Effector memory CD4-positive, alpha-beta T cell (primary cell): ENCODE results near the gene ZNF678.
"Not testable (repeated sequence)": the region's sequence is repeated elsewhere in the genome, so short reads cannot be mapped to it uniquely, and the experiment has no call there.

Experiments used
- DNase-seq, 3 donors: peaks; one replicate each; pipeline ENCODE4 v3.0.0-alpha.2; 2020
- H3K27ac ChIP-seq: 2 replicates; pipeline ENCODE4 v1.7.0; 2013; ENCODE audit warnings: mild to moderate bottlenecking, low read length, moderate library complexity; ENCODE audit not compliant: insufficient read depth, poor library complexity, severe bottlenecking
- H3K27me3 ChIP-seq: replicated peaks from 2 replicates; pipeline ENCODE4 v1.7.0; 2013; ENCODE audit warnings: mild to moderate bottlenecking, low read length; ENCODE audit not compliant: insufficient read depth, control insufficient read depth, poor library complexity, severe bottlenecking
- H3K36me3 ChIP-seq: 2 replicates; pipeline ENCODE4 v1.7.0; 2013; ENCODE audit warnings: mild to moderate bottlenecking, low read length, moderate library complexity; ENCODE audit not compliant: control insufficient read depth, insufficient read depth
- H3K4me1 ChIP-seq: 2 replicates; pipeline ENCODE4 v1.7.0; 2013; ENCODE audit warnings: low read length, mild to moderate bottlenecking; ENCODE audit not compliant: control insufficient read depth, insufficient read depth, poor library complexity, severe bottlenecking
- H3K4me3 ChIP-seq: 2 replicates; pipeline ENCODE4 v1.7.0; 2013; ENCODE audit warnings: low read length, low read depth, mild to moderate bottlenecking; ENCODE audit not compliant: insufficient read depth, poor library complexity, severe bottlenecking
- H3K9me3 ChIP-seq: 2 replicates; pipeline ENCODE4 v1.7.0; 2013; ENCODE audit warnings: mild to moderate bottlenecking, low read length, moderate library complexity; ENCODE audit not compliant: control insufficient read depth

The ZNF678 gene

GRCh38 chr1:227635596-227635995 lies 72.2 kb downstream of the ZNF678 start:
- no peaks in the 10 kb centered on the region for H3K27me3 ChIP-seq
- no peak overlapping the region for H3K4me3 ChIP-seq
- H3K9me3 ChIP-seq, result peaks cover 26% of the 10 kb centered on the region
- DNase-seq, result no peak
- H3K36me3 ChIP-seq, result peaks cover 9% of the 10 kb centered on the region
- H3K27ac ChIP-seq, result no peak overlapping the region
- H3K4me1 ChIP-seq, result no peaks in the 10 kb centered on the region

GRCh38 chr1:227654431-227654830 lies 91.1 kb downstream of the ZNF678 start:
- Histone ChIP-seq H3K27ac (no peak overlapping the region), H3K9me3 (peaks cover 72% of the 10 kb centered on the region), H3K4me1 (no peaks in the 10 kb centered on the region), H3K36me3 (peaks cover 38% of the 10 kb centered on the region), H3K27me3 (no peaks in the 10 kb centered on the region), H3K4me3 (no peak overlapping the region)
- no peak for DNase-seq

- Histone ChIP-seq H3K4me1 (no peaks in the 10 kb centered on the region), H3K9me3 (peaks cover 72% of the 10 kb centered on the region), H3K27me3 (no peaks in the 10 kb centered on the region), H3K36me3 (peaks cover 34% of the 10 kb centered on the region), H3K4me3 (no peak overlapping the region), H3K27ac (no peak overlapping the region)
- no peak for DNase-seq
Observed at GRCh38 chr1:227654858-227655752, 91.7 kb downstream of the ZNF678 start.

GRCh38 chr1:227661495-227661894 lies 98.1 kb downstream of the ZNF678 start:
- DNase-seq, result no peak
- Histone ChIP-seq H3K36me3 (no peaks in the 10 kb centered on the region), H3K27ac (no peak overlapping the region), H3K9me3 (peaks cover 74% of the 10 kb centered on the region), H3K4me3 (no peak overlapping the region), H3K27me3 (no peaks in the 10 kb centered on the region), H3K4me1 (no peaks in the 10 kb centered on the region)

GRCh38 chr1:227662933-227663332 lies 99.6 kb downstream of the ZNF678 start:
- no peak for DNase-seq
- Histone ChIP-seq H3K9me3 (peaks cover 70% of the 10 kb centered on the region), H3K36me3 (no peaks in the 10 kb centered on the region), H3K4me1 (no peaks in the 10 kb centered on the region), H3K27ac (no peak overlapping the region), H3K27me3 (no peaks in the 10 kb centered on the region), H3K4me3 (no peak overlapping the region)

GRCh38 chr1:227666286-227666685 lies 102.9 kb downstream of the ZNF678 start:
- H3K36me3 ChIP-seq, result no peaks in the 10 kb centered on the region
- H3K4me3 ChIP-seq, result no peak overlapping the region
- no peaks in the 10 kb centered on the region for H3K27me3 ChIP-seq
- no peak for DNase-seq
- peaks cover 76% of the 10 kb centered on the region for H3K9me3 ChIP-seq
- no peak overlapping the region for H3K27ac ChIP-seq
- H3K4me1 ChIP-seq, result no peaks in the 10 kb centered on the region

GRCh38 chr1:227673441-227673840 lies 110.1 kb downstream of the ZNF678 start:
- no peaks in the 10 kb centered on the region for H3K36me3 ChIP-seq
- peaks cover 44% of the 10 kb centered on the region for H3K9me3 ChIP-seq
- H3K27me3 ChIP-seq, result no peaks in the 10 kb centered on the region
- no peak for DNase-seq
- H3K4me3 ChIP-seq, result no peak overlapping the region
- no peak overlapping the region for H3K27ac ChIP-seq
- no peaks in the 10 kb centered on the region for H3K4me1 ChIP-seq

GRCh38 chr1:227685807-227686206 lies 122.5 kb downstream of the ZNF678 start:
- no peaks in the 10 kb centered on the region for H3K27me3 ChIP-seq
- no peak overlapping the region for H3K4me3 ChIP-seq
- DNase-seq, result no peak
- H3K27ac ChIP-seq, result no peak overlapping the region
- H3K4me1 ChIP-seq, result no peaks in the 10 kb centered on the region
- peaks cover 10% of the 10 kb centered on the region for H3K9me3 ChIP-seq
- no peaks in the 10 kb centered on the region for H3K36me3 ChIP-seq

GRCh38 chr1:227697321-227697864 lies 134.0 kb downstream of the ZNF678 start:
- Histone ChIP-seq H3K4me1 (no peaks in the 10 kb centered on the region), H3K9me3 (peaks cover 5% of the 10 kb centered on the region), H3K36me3 (no peaks in the 10 kb centered on the region), H3K27me3 (no peaks in the 10 kb centered on the region), H3K4me3 (no peak overlapping the region), H3K27ac (no peak overlapping the region)
- no peak for DNase-seq

- not testable (repeated sequence) for H3K9me3 ChIP-seq, H3K4me3 ChIP-seq, H3K4me1 ChIP-seq, DNase-seq, H3K27me3 ChIP-seq, H3K27ac ChIP-seq, H3K36me3 ChIP-seq
Observed at GRCh38 chr1:227701631-227702030, 138.3 kb downstream of the ZNF678 start.
